ENCODE results near the gene IL1R1. TPM values are rescaled to one million over a fixed set of nuclear protein-coding genes. Genes with fewer than 3 reads are reported as not detected.

Gene IL1R1
- total and polyA plus RNA-seq, 10 of the 15 experiments (the other 5 are each of a cell fraction or from before 2014, with no cell fraction given), result 0.17 to 13.2 (median 0.53) TPM

- no peak for TF ChIP-seq FOXM1 (IDR thresholded peaks at IDR 0.05; ENCODE audit: low read depth, low read length)
- no peak for TF ChIP-seq NFYA (IDR thresholded peaks at IDR 0.05; ENCODE audit: borderline replicate concordance, low read depth, low read length)
- TF ChIP-seq IKZF2 (IDR thresholded peaks at IDR 0.05), result no peak
- no peak for TF ChIP-seq ZNF384 (IDR thresholded peaks at IDR 0.05; ENCODE audit: borderline replicate concordance, low read depth, low read length)
- TF ChIP-seq EED (IDR thresholded peaks at IDR 0.05; ENCODE audit: low read depth), result no peak
- TF ChIP-seq CREB1 (IDR thresholded peaks at IDR 0.05; ENCODE audit: low read depth), result no peak
- no peak for TF ChIP-seq EZH2 (IDR thresholded peaks at IDR 0.05; ENCODE audit: borderline replicate concordance, control insufficient read depth, low read depth, low read length)
Measured at GRCh38 chr2:102141970-102142828, at the start of gene IL1R1 (continued).

DNA sequence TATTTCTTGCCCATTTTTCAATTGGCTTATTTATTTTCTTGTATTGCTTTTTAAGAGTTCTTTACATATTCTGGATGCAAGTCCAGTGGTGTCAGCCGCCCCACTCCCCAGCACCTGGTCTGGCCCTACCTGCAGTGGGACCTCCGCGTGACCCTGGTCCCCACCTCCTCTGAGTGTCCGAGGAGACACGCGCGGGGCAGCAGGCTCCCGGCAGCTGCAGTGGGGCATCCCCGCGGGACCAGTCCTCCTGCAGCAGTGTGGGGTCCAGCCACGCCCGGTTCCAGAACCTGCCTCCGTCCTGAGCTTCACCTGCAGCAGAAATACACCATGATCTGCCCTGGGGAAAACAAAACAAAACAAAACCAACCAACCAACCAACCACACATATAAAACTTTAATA is 48.9 kb upstream of the IL1R1 start:
- intact Hi-C loops (cut with micrococcal nuclease; ENCODE audit: unreplicated experiment) (no loop called here), in situ Hi-C loops (cut with MboI) (no loop called here)
- DNase-seq (ENCODE audit: low read depth, low spot score) (no peak), ATAC-seq (no peak), FAIRE-seq (no peak)
- Histone ChIP-seq H3K27me3 (replicated peaks in 1 of 2; ENCODE audit: control insufficient read depth in 2 of 2, insufficient read depth in 2 of 2, low read length in 1 of 2) (no peaks in the 10 kb centered on the region), H3K9ac (ENCODE audit: control insufficient read depth, insufficient read depth, low read length) (no peak overlapping the region), H3K79me2 (ENCODE audit: control insufficient read depth, insufficient read depth, low read length) (no peaks in the 10 kb centered on the region), H3K36me3 (ENCODE audit: control insufficient read depth in 2 of 2, insufficient read depth in 2 of 2, low read length in 1 of 2) (no peaks in the 10 kb centered on the region), H3K4me1 (ENCODE audit: control insufficient read depth, insufficient read depth, low read length) (no peaks in the 10 kb centered on the region), H3K4me2 (ENCODE audit: control insufficient read depth, insufficient read depth) (no peak overlapping the region), H3K9me3 (replicated peaks; ENCODE audit: control insufficient read depth, insufficient read depth, low read length) (no peaks in the 10 kb centered on the region; the same call in 1 of the 3 replicates), H3K4me3 (no peak overlapping the region), H3K27ac (ENCODE audit: control insufficient read depth, insufficient read depth) (no peak overlapping the region), H2AFZ (ENCODE audit: control insufficient read depth, low read depth, low read length) (no peak overlapping the region), H4K20me1 (ENCODE audit: control insufficient read depth, insufficient read depth) (no peaks in the 10 kb centered on the region)
- ChIA-PET SMC1A (ENCODE audit: uncharacterized antibody, unreplicated experiment) (interaction anchor here (1.0 to 4.6 kb wide), 4 partner anchors 10 to 15 kb away, joined by 3 to 21 read pairs (median 4); no protein-coding TSS in a partner anchor), RAD21 (ENCODE audit: unreplicated experiment) (interaction anchor here (1.8 kb wide), 1 partner anchor 10 kb away, joined by 8 read pairs; no protein-coding TSS in a partner anchor), POLR2A (interaction anchor here (2.9 kb wide), 1 partner anchor 11 kb away, joined by 9 read pairs; no protein-coding TSS in a partner anchor), CTCF (no interaction called here)
- 47% methylated on average over 12 of the region's 13 CpGs for WGBS (ENCODE audit: insufficient coverage, insufficient replicate concordance, low lambda C conversion rate, missing lambda C conversion rate)
- BruUV-seq (replicated peaks), result no TSS peak
- TF ChIP-seq PAX8 (IDR thresholded peaks at IDR 0.05), result no peak
- TF ChIP-seq, protein P1, sequence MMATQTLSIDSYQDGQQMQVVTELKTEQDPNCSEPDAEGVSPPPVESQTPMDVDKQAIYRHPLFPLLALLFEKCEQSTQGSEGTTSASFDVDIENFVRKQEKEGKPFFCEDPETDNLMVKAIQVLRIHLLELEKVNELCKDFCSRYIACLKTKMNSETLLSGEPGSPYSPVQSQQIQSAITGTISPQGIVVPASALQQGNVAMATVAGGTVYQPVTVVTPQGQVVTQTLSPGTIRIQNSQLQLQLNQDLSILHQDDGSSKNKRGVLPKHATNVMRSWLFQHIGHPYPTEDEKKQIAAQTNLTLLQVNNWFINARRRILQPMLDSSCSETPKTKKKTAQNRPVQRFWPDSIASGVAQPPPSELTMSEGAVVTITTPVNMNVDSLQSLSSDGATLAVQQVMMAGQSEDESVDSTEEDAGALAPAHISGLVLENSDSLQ (IDR thresholded peaks at IDR 0.05), result no peak
- TF ChIP-seq, protein P2, sequence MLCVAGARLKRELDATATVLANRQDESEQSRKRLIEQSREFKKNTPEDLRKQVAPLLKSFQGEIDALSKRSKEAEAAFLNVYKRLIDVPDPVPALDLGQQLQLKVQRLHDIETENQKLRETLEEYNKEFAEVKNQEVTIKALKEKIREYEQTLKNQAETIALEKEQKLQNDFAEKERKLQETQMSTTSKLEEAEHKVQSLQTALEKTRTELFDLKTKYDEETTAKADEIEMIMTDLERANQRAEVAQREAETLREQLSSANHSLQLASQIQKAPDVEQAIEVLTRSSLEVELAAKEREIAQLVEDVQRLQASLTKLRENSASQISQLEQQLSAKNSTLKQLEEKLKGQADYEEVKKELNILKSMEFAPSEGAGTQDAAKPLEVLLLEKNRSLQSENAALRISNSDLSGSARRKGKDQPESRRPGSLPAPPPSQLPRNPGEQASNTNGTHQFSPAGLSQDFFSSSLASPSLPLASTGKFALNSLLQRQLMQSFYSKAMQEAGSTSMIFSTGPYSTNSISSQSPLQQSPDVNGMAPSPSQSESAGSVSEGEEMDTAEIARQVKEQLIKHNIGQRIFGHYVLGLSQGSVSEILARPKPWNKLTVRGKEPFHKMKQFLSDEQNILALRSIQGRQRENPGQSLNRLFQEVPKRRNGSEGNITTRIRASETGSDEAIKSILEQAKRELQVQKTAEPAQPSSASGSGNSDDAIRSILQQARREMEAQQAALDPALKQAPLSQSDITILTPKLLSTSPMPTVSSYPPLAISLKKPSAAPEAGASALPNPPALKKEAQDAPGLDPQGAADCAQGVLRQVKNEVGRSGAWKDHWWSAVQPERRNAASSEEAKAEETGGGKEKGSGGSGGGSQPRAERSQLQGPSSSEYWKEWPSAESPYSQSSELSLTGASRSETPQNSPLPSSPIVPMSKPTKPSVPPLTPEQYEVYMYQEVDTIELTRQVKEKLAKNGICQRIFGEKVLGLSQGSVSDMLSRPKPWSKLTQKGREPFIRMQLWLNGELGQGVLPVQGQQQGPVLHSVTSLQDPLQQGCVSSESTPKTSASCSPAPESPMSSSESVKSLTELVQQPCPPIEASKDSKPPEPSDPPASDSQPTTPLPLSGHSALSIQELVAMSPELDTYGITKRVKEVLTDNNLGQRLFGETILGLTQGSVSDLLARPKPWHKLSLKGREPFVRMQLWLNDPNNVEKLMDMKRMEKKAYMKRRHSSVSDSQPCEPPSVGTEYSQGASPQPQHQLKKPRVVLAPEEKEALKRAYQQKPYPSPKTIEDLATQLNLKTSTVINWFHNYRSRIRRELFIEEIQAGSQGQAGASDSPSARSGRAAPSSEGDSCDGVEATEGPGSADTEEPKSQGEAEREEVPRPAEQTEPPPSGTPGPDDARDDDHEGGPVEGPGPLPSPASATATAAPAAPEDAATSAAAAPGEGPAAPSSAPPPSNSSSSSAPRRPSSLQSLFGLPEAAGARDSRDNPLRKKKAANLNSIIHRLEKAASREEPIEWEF (IDR thresholded peaks at IDR 0.05; ENCODE audit: insufficient replicate concordance, low read depth, low read length), result no peak
- TF ChIP-seq MEF2A (IDR thresholded peaks at IDR 0.05; ENCODE audit: insufficient read depth, low read depth, low read length), result no peak
- TF ChIP-seq CEBPZ (IDR thresholded peaks at IDR 0.05; ENCODE audit: low read depth, low read length), result no peak
